Neural crest cell (in vitro differentiated cells): Measurements from ENCODE around the gene SLC36A2. TPM values are rescaled to one million over a fixed set of nuclear protein-coding genes. Genes with fewer than 3 reads are reported as not detected.
"Not testable (repeated sequence)": the region's sequence is repeated elsewhere in the genome, so short reads cannot be mapped to it uniquely, and the experiment has no call there.

Experiments used
- DNase-seq: peaks from one replicate; pipeline ENCODE4 v3.0.0; 2021; ENCODE audit warnings: low read depth, mixed read lengths, low spot score
- H3K27ac Mint-ChIP-seq: one replicate; pipeline ENCODE4 v1.8.0; 2021; ENCODE audit warnings: mild to moderate bottlenecking, mixed read lengths; ENCODE audit not compliant: unreplicated experiment
- H3K27me3 Mint-ChIP-seq: 2 replicates; pipeline ENCODE4 v1.8.0; 2021; ENCODE audit warnings: low read depth, mild to moderate bottlenecking, mixed read lengths
- H3K36me3 Mint-ChIP-seq: 2 replicates; pipeline ENCODE4 v1.8.0; 2021; ENCODE audit warnings: low read depth, mild to moderate bottlenecking, mixed read lengths
- H3K4me1 Mint-ChIP-seq: 2 replicates; pipeline ENCODE4 v1.8.0; 2021; ENCODE audit warnings: mixed read lengths
- H3K4me3 Mint-ChIP-seq: one replicate; pipeline ENCODE4 v1.8.0; 2021; ENCODE audit warnings: mild to moderate bottlenecking, mixed read lengths
- H3K9me3 Mint-ChIP-seq: 2 replicates; pipeline ENCODE4 v1.8.0; 2021; ENCODE audit warnings: mixed read lengths
- total RNA-seq: library from RNA; stranded (reverse); gene quantifications from 2 replicates; pipeline ENCODE4 v1.2.1, GENCODE V29; 2021
- TF ChIP-seq, protein P1 (sequence below): fragments of 200-600 bp; sonication (generic); conservative IDR thresholded peaks from 2 replicates; pipeline ENCODE4 v1.5.0; 2021; ENCODE audit warnings: antibody characterized with exemption, mild to moderate bottlenecking

The SLC36A2 gene
- total RNA-seq, 1 donor from 2014 or later = not detected

DNA sequence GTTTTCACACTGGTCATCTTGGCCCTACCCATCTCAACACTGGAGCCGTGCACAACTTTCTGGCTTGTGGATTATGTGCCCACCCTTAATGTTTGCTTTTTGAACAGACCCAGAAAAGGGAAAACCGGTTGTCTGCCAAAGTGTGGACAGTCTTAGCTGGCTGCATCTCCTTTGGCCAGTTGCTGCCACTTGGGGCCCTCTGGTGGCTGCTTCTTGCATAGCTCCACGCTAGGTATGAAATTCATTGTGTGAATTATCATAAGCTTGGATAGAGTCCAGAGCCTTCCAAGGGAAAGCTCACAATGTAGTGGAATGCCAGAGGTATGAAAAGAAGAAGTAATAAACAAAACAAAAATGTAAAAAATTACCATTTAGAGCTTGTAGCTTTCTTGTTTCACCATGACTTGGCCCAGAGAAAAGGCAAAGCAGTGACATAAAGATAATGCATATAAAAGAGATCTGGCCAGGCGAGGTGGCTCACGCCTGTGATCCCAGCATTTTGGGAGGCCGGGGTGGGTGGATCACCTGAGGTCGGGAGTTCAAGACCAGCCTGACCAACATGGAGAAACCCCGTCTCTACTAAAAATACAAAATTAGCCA is 31.3 kb downstream of the SLC36A2 start:
- peak; percentile 77 for DNase-seq
- TF ChIP-seq, protein P1, sequence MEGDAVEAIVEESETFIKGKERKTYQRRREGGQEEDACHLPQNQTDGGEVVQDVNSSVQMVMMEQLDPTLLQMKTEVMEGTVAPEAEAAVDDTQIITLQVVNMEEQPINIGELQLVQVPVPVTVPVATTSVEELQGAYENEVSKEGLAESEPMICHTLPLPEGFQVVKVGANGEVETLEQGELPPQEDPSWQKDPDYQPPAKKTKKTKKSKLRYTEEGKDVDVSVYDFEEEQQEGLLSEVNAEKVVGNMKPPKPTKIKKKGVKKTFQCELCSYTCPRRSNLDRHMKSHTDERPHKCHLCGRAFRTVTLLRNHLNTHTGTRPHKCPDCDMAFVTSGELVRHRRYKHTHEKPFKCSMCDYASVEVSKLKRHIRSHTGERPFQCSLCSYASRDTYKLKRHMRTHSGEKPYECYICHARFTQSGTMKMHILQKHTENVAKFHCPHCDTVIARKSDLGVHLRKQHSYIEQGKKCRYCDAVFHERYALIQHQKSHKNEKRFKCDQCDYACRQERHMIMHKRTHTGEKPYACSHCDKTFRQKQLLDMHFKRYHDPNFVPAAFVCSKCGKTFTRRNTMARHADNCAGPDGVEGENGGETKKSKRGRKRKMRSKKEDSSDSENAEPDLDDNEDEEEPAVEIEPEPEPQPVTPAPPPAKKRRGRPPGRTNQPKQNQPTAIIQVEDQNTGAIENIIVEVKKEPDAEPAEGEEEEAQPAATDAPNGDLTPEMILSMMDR = peak; percentile 91
- H3K4me3 Mint-ChIP-seq = no peak overlapping the region
- peaks cover 4% of the 10 kb centered on the region for H3K4me1 Mint-ChIP-seq
- peaks cover 3% of the 10 kb centered on the region for H3K9me3 Mint-ChIP-seq
- peaks cover 2% of the 10 kb centered on the region for H3K36me3 Mint-ChIP-seq
- no peaks in the 10 kb centered on the region for H3K27me3 Mint-ChIP-seq
- no peak overlapping the region for H3K27ac Mint-ChIP-seq

DNA sequence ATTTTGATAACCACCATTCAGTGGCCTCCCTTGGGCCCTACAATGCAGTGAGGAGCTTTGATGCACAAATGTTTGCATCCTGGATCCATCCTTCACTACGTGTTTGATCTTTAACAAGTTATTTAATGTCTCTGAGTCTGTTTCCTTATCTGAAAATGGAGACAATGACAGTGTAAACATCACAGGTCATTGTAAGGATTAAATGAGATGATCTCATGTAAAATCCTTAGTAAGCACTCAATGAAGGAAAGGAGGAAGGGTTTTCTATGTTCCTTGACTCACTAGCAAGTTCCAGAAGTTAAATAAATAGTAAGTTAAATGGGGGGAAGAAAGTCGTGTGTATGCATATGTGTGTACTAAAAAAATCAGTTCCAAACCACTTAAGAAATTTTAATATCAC is 34.0 kb downstream of the SLC36A2 start:
- Mint-ChIP-seq H3K4me3 (no peak overlapping the region), H3K4me1 (peaks cover 4% of the 10 kb centered on the region), H3K27ac (no peak overlapping the region), H3K9me3 (peaks cover 7% of the 10 kb centered on the region), H3K36me3 (peaks cover 2% of the 10 kb centered on the region), H3K27me3 (no peaks in the 10 kb centered on the region)
- DNase-seq = no peak
- TF ChIP-seq, protein P1 = no peak

DNA sequence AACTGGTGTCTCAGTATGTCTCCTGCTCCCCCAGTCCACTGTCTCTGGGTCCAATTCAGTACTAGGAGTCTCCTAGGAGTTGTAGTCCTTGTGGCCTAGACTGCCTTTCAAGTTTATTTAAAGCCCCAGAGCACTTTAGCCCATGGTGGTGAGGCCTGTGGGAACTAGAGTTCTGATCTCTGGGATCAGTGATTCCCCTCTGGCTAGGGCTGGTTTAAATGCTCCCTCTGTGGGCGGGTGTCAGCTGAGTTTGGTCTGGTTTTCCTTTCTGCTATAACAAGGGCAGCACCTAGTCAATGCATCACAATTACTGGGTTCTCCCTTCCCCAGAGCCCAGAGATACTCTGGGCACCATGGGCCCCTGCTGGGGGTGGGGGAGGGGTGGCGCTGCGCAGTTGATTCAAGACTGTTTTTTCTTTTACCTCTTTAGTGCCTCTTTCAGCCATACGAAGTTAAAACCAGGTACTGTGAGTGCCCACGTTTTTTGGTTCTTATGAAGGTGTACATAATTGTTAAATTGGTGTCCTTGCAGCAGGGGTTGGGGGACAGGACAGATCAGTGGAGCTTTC is 34.5 kb downstream of the SLC36A2 start:
- TF ChIP-seq, protein P1 = no peak
- DNase-seq = no peak
- Mint-ChIP-seq H3K27me3 (no peaks in the 10 kb centered on the region), H3K4me1 (peaks cover 4% of the 10 kb centered on the region), H3K36me3 (peaks cover 2% of the 10 kb centered on the region), H3K27ac (no peak overlapping the region), H3K4me3 (no peak overlapping the region), H3K9me3 (peaks cover 7% of the 10 kb centered on the region)

DNA sequence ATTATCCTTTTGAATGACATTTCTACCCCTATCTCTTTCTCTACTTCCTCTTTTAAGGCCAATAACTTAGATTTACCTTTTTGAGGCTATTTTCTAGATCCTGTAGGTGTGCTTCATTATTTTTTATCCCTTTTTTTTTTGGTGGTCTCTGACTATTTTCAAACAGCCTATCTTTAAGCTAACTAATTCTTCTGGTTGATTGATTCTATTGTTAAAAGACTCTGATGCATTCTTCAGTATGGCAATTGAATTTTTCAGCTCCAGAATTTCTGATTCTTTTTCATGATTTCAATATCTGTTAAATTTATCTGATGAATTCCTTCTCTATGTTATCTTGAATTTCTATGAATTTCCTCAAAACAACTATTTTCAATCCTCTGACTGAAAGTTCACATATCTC is 36.4 kb downstream of the SLC36A2 start:
- peaks cover 7% of the 10 kb centered on the region for H3K9me3 Mint-ChIP-seq
- no peak overlapping the region for H3K27ac Mint-ChIP-seq
- no peak overlapping the region for H3K4me3 Mint-ChIP-seq
- H3K4me1 Mint-ChIP-seq = peaks cover 2% of the 10 kb centered on the region
- TF ChIP-seq, protein P1 = no peak
- peaks cover 2% of the 10 kb centered on the region for H3K36me3 Mint-ChIP-seq
- peaks cover 11% of the 10 kb centered on the region for H3K27me3 Mint-ChIP-seq
- no peak for DNase-seq

DNA sequence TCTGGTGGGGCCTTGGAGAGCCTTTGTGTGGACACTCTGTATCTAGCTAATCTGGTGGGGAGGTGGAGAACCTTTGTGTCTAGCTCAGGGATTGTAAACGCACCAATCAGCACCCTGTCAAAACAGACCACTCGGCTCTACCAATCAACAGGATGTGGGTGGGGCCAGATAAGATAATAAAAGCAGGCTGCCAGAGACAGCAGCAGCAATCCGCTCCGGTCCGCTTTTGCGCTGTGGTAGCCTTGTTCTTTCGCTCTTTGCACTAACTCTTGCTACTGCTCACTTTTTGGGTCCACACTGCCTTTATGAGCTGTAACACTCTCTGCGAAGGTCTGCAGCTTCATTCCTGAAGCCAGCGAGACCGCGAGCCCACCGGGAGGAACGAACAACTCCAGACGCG is 37.5 kb downstream of the SLC36A2 start:
- DNase-seq, H3K9me3 Mint-ChIP-seq, H3K4me3 Mint-ChIP-seq, H3K4me1 Mint-ChIP-seq, H3K27ac Mint-ChIP-seq, H3K36me3 Mint-ChIP-seq: not testable (repeated sequence)
- peaks cover 16% of the 10 kb centered on the region for H3K27me3 Mint-ChIP-seq

DNA sequence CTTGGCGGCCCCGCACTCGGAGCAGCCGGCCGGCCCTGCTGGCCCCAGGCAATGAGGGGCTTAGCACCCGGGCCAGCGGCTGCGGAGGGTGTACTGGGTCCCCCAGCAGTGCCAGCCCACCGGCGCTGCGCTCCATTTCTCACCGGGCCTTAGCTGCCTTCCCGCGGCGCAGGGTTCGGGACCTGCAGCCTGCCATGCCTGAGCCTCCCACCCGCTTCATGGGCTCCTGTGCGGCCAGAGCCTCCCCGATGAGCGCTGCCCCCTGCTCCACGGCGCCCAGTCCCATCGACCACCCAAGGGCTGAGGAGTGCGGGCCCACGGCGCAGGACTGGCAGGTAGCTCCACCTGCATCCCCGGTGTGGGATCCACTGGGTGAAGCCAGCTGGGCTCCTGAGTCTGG is 38.1 kb downstream of the SLC36A2 start:
- H3K27me3 Mint-ChIP-seq = peaks cover 16% of the 10 kb centered on the region
- DNase-seq, H3K9me3 Mint-ChIP-seq, H3K4me3 Mint-ChIP-seq, H3K27ac Mint-ChIP-seq, H3K4me1 Mint-ChIP-seq, H3K36me3 Mint-ChIP-seq: not testable (repeated sequence)
